HG03135 (cell line): ENCODE measurements around the gene BCL2L12.
A peak's percentile ranks its signal among the peaks of the same experiment; 100 is the strongest.
"Not testable (repeated sequence)": the region's sequence is repeated elsewhere in the genome, so short reads cannot be mapped to it uniquely, and the experiment has no call there.

Experiments used
- ATAC-seq: cut with Tn5 transposase; IDR thresholded peaks from one replicate; pipeline ENCODE4 v1.9.1; 2021; ENCODE audit warnings: mild to moderate bottlenecking, moderate library complexity; ENCODE audit not compliant: unreplicated experiment

Gene BCL2L12

GRCh38 chr19:49665351-49666119 is at the start of gene BCL2L12, which contains the start of gene IRF3:
BCL2L12 (plus strand) TSS chr19:49665933; CDS start chr19:49666693, 760 bp downstream.
IRF3 (minus strand) TSS chr19:49665857; CDS start chr19:49664838, 1,019 bp downstream.
- peak; percentile 68 for ATAC-seq

- ATAC-seq: no peak
Observed at GRCh38 chr19:49616532-49616931, 49.2 kb upstream of the BCL2L12 start.

DNA sequence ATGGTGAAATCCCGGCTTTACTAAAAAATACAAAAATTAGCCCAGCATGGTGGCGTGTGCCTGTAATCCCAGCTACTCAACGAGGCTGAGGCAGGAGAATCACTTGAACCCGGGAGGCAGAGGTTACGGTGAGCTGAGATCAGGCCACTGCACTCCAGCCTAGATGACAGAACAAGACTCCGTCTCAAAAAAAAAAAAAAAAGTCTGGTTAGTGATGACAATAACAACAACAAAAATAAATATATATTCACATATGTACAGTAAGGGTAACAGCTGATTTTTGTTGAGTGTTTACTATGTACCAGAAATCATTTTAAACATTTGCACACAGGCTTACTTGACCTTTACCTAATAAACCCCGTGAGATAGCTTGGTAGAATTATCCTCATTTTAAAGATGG is 48.8 kb upstream of the BCL2L12 start:
- ATAC-seq: no peak

GRCh38 chr19:49617860-49618259 is 47.9 kb upstream of the BCL2L12 start:
- not testable (repeated sequence) for ATAC-seq

GRCh38 chr19:49624967-49625910 is 40.5 kb upstream of the BCL2L12 start:
- ATAC-seq: no peak

GRCh38 chr19:49626226-49626625 is 39.5 kb upstream of the BCL2L12 start:
- no peak for ATAC-seq

DNA sequence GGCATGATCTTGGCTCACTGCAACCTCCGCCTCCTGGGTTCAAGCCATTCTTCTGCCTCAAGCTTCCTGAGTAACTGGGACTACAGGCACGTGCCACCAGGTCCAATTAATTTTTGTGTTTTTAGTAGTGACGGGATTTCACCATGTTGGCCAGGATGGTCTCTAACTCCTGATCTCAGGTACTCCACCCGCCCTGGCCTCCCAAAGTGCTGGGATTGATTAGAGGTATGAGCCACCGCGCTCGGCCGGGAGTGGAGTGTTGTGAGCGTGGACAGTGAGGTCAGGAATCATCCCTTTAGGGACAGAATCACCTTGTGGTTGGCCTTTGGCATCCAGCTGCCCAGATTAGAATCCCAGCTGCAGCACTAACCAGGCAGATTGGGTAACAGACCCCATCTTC is 36.1 kb upstream of the BCL2L12 start:
- no peak for ATAC-seq

GRCh38 chr19:49631014-49631588 is 34.6 kb upstream of the BCL2L12 start:
- ATAC-seq: no peak

- no peak for ATAC-seq
Observed at GRCh38 chr19:49631610-49632192, 34.0 kb upstream of the BCL2L12 start.

DNA sequence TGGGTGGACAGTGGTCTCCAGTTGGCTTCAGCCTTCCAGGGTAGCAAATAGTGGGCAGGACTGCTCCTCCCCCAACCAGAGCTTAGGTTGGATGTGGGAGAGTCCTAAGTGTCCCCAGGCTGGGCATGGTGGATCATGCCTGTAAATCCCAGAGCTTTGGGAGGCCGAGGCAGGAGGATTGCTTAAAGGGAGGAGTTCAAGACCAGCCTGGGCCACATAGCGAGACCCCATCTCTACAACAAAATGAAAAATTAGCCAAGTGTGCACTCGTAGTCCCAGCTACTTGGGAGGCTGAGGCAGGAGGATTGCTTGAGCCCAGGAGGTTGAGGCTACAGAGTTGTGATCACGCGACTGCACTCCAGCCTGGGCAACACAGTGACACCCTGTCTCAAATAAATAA is 33.2 kb upstream of the BCL2L12 start:
- no peak for ATAC-seq

DNA sequence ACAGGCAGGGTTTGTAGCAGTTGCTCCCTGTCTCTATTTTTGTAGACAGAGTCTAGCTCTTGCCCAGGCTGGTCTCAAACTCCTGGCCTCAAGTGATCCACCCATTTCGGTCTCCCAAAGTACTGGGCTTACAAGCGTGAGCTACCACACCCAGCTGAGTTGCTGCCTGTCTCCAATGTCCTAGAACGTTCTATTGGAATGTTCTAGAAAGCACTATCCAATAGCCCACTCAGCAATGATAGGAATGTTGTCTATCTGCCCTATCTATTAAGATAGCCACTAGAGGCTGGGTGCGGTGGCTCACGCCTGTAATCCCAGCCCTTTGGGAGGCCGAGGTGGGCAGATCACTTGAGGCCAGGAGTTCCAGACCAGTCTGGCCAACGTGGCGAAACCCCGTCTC is 32.5 kb upstream of the BCL2L12 start:
- not testable (repeated sequence) for ATAC-seq

- no peak for ATAC-seq
Observed at GRCh38 chr19:49635530-49636232, 30.1 kb upstream of the BCL2L12 start.

GRCh38 chr19:49636233-49636932 is 29.4 kb upstream of the BCL2L12 start:
- ATAC-seq: no peak

GRCh38 chr19:49637821-49638738 is 27.7 kb upstream of the BCL2L12 start:
- no peak for ATAC-seq

GRCh38 chr19:49639401-49640112 is 26.2 kb upstream of the BCL2L12 start:
- no peak for ATAC-seq

DNA sequence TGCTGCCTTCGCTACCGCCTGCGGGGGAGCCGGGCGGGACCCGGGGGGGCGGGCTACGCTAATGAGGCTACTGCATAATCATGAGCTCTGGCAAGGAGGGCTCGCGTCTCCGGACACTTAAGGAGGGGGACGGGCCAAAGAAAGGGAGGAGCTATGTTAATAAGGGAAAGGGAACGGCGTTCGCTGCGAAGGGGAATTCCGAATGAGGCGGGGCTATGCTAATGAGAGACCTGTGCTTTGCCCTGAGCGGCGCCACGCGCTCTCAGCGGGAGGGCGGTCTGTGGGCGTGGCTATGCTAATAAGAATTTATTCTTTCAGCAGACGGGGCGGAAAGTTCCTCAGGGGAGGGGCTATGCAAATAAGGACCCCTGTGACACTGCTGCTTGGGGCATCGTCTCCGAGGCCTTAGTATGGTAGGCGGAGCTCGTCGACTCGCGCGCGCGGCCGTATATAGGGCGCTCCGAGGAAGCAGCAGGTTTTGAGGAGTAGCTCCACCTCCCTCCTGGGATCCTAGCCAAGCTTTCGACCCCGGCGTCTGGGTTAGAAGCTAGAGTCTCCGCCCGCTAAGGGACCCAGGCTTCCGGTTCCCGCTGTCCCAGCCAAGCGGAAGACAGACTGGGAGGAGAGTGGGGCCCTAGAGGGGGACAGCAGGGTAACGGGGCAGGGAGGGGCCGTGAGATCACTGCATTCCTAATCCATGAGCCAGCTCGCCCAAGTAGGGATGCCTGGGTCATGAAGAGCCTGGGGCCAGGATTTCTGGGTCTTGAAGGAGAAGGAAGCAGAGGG is 25.4 kb upstream of the BCL2L12 start, which contains the start of gene RRAS:
RRAS (minus strand) TSS at position 31 of the 786 bp plus-strand sequence. CDS start 45 bp downstream, outside the sequence.
- peak; percentile 55 for ATAC-seq
